ENCODE results near the gene CD9. TPM values are rescaled to one million over a fixed set of nuclear protein-coding genes. Genes with fewer than 3 reads are reported as not detected.

Gene CD9
- total RNA-seq, 1 donor, result 26.4 TPM

GRCh38 chr12:6274231-6275221 is 74.3 kb downstream of the CD9 start:
- H3K27me3 ChIP-seq (ENCODE audit: insufficient read depth, low read length), result peaks cover 15% of the 10 kb centered on the region
- no peak overlapping the region for H3K4me3 ChIP-seq (ENCODE audit: low read length)
- peaks cover 10% of the 10 kb centered on the region for H3K4me1 ChIP-seq (ENCODE audit: insufficient read depth, low read length)
- no peaks in the 10 kb centered on the region for H3K9me3 ChIP-seq (ENCODE audit: low read depth, low read length)

- H3K9me3 ChIP-seq (ENCODE audit: low read depth, low read length), result no peaks in the 10 kb centered on the region
- H3K4me3 ChIP-seq (ENCODE audit: low read length), result no peak overlapping the region
- H3K27me3 ChIP-seq (ENCODE audit: insufficient read depth, low read length), result peaks cover 20% of the 10 kb centered on the region
- H3K4me1 ChIP-seq (ENCODE audit: insufficient read depth, low read length), result peaks cover 10% of the 10 kb centered on the region
Measured at GRCh38 chr12:6275928-6276887, 76.0 kb downstream of the CD9 start.

- no peaks in the 10 kb centered on the region for H3K9me3 ChIP-seq (ENCODE audit: low read depth, low read length)
- peaks cover 10% of the 10 kb centered on the region for H3K4me1 ChIP-seq (ENCODE audit: insufficient read depth, low read length)
- H3K4me3 ChIP-seq (ENCODE audit: low read length), result no peak overlapping the region
- H3K27me3 ChIP-seq (ENCODE audit: insufficient read depth, low read length), result peaks cover 20% of the 10 kb centered on the region
Measured at GRCh38 chr12:6276956-6277620, 76.9 kb downstream of the CD9 start.

- no peaks in the 10 kb centered on the region for H3K9me3 ChIP-seq (ENCODE audit: low read depth, low read length)
- H3K4me1 ChIP-seq (ENCODE audit: insufficient read depth, low read length), result peaks cover 10% of the 10 kb centered on the region
- H3K4me3 ChIP-seq (ENCODE audit: low read length), result peak overlapping the region; percentile 41
- H3K27me3 ChIP-seq (ENCODE audit: insufficient read depth, low read length), result peaks cover 20% of the 10 kb centered on the region
Measured at GRCh38 chr12:6277982-6278438, 77.8 kb downstream of the CD9 start.

- Histone ChIP-seq H3K4me3 (ENCODE audit: low read length) (peak overlapping the region; percentile 41), H3K4me1 (ENCODE audit: insufficient read depth, low read length) (peaks cover 10% of the 10 kb centered on the region), H3K9me3 (ENCODE audit: low read depth, low read length) (no peaks in the 10 kb centered on the region), H3K27me3 (ENCODE audit: insufficient read depth, low read length) (peaks cover 20% of the 10 kb centered on the region)
Measured at GRCh38 chr12:6278439-6279255, 78.4 kb downstream of the CD9 start.

- Histone ChIP-seq H3K4me1 (ENCODE audit: insufficient read depth, low read length) (peaks cover 10% of the 10 kb centered on the region), H3K27me3 (ENCODE audit: insufficient read depth, low read length) (peaks cover 20% of the 10 kb centered on the region)
Measured at GRCh38 chr12:6279256-6279628, 79.0 kb downstream of the CD9 start.

GRCh38 chr12:6279631-6280030 is 79.4 kb downstream of the CD9 start:
- no peak overlapping the region for H3K4me3 ChIP-seq (ENCODE audit: low read length)
- H3K4me1 ChIP-seq (ENCODE audit: insufficient read depth, low read length), result peaks cover 10% of the 10 kb centered on the region
- H3K27me3 ChIP-seq (ENCODE audit: insufficient read depth, low read length), result peaks cover 20% of the 10 kb centered on the region
- no peaks in the 10 kb centered on the region for H3K9me3 ChIP-seq (ENCODE audit: low read depth, low read length)

More at GRCh38 chr12:6279256-6279628, 79.0 kb downstream of the CD9 start:
- H3K4me3 ChIP-seq (ENCODE audit: low read length), result no peak overlapping the region
- no peaks in the 10 kb centered on the region for H3K9me3 ChIP-seq (ENCODE audit: low read depth, low read length)

- Histone ChIP-seq H3K4me1 (ENCODE audit: insufficient read depth, low read length) (peaks cover 10% of the 10 kb centered on the region), H3K4me3 (ENCODE audit: low read length) (no peak overlapping the region), H3K9me3 (ENCODE audit: low read depth, low read length) (no peaks in the 10 kb centered on the region), H3K27me3 (ENCODE audit: insufficient read depth, low read length) (peaks cover 20% of the 10 kb centered on the region)
Measured at GRCh38 chr12:6280053-6280469, 79.9 kb downstream of the CD9 start.

GRCh38 chr12:6280672-6281071 is 80.5 kb downstream of the CD9 start:
- Histone ChIP-seq H3K4me1 (ENCODE audit: insufficient read depth, low read length) (peaks cover 10% of the 10 kb centered on the region), H3K27me3 (ENCODE audit: insufficient read depth, low read length) (peaks cover 20% of the 10 kb centered on the region), H3K9me3 (ENCODE audit: low read depth, low read length) (no peaks in the 10 kb centered on the region), H3K4me3 (ENCODE audit: low read length) (no peak overlapping the region)

GRCh38 chr12:6281081-6281809 is 81.0 kb downstream of the CD9 start:
- H3K27me3 ChIP-seq (ENCODE audit: insufficient read depth, low read length), result peaks cover 18% of the 10 kb centered on the region
- no peaks in the 10 kb centered on the region for H3K9me3 ChIP-seq (ENCODE audit: low read depth, low read length)
- peaks cover 10% of the 10 kb centered on the region for H3K4me1 ChIP-seq (ENCODE audit: insufficient read depth, low read length)
- no peak overlapping the region for H3K4me3 ChIP-seq (ENCODE audit: low read length)

GRCh38 chr12:6282453-6282840 is 82.2 kb downstream of the CD9 start:
- H3K9me3 ChIP-seq (ENCODE audit: low read depth, low read length), result no peaks in the 10 kb centered on the region
- peaks cover 14% of the 10 kb centered on the region for H3K27me3 ChIP-seq (ENCODE audit: insufficient read depth, low read length)
- peaks cover 10% of the 10 kb centered on the region for H3K4me1 ChIP-seq (ENCODE audit: insufficient read depth, low read length)
- no peak overlapping the region for H3K4me3 ChIP-seq (ENCODE audit: low read length)

GRCh38 chr12:6284273-6284672 is 84.1 kb downstream of the CD9 start:
- Histone ChIP-seq H3K4me3 (ENCODE audit: low read length) (no peak overlapping the region), H3K27me3 (ENCODE audit: insufficient read depth, low read length) (peaks cover 5% of the 10 kb centered on the region), H3K9me3 (ENCODE audit: low read depth, low read length) (no peaks in the 10 kb centered on the region), H3K4me1 (ENCODE audit: insufficient read depth, low read length) (no peaks in the 10 kb centered on the region)

GRCh38 chr12:6285063-6285477 is 84.9 kb downstream of the CD9 start:
- H3K27me3 ChIP-seq (ENCODE audit: insufficient read depth, low read length), result peaks cover 1% of the 10 kb centered on the region
- no peak overlapping the region for H3K4me3 ChIP-seq (ENCODE audit: low read length)
- no peaks in the 10 kb centered on the region for H3K4me1 ChIP-seq (ENCODE audit: insufficient read depth, low read length)
- H3K9me3 ChIP-seq (ENCODE audit: low read depth, low read length), result no peaks in the 10 kb centered on the region
